ENCODE results near the gene ADAMTS16.
A peak's percentile ranks its signal among the peaks of the same experiment; 100 is the strongest.

ADAMTS16 gene

GRCh38 chr5:5144441-5144840 lies 4.3 kb downstream of the ADAMTS16 start:
- DNase-seq (ENCODE audit: low read depth, low spot score) = no peak

GRCh38 chr5:5145651-5146529 lies 5.8 kb downstream of the ADAMTS16 start:
- DNase-seq (ENCODE audit: low read depth, low spot score) = peak; percentile 48

GRCh38 chr5:5146530-5147160 lies 6.5 kb downstream of the ADAMTS16 start:
- no peak for DNase-seq (ENCODE audit: low read depth, low spot score)

DNA sequence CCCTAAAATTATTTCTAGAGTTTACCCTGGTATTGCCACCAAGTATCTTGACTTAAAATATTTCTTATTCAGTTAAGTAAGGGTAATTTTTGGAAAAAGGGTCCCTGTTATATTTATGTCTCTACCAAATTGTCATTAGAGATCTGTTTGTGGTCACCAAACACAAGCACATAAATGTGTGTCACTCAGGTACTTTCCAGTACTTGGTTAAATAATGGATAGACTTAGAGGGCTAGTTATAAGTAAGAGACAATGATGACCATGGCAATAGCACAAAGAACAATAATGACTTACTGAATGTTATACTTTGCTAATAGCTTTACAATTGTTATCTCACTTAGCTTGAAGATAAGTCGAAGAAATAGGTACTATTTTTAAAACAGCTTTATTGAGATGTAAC lies 9.0 kb downstream of the ADAMTS16 start:
- DNase-seq (ENCODE audit: low read depth, low spot score) = no peak

DNA sequence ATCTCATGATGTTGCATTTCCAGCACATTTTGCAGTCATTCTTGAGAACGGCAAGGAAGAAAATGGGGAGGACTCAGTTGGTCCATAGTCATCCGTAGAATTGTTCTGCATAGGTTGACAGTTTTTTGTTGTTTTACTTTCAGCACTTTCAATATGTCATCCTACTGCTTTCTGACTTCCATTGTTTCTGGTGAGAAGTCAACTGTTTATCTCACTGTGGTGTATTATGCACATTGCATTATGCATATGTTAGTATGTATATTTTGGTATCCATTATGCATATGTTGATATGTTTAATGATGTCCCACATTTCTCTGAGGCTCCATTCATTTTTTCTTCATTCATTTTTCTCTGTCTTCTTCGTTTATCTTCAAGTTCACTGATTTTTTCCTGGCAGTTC lies 10.5 kb downstream of the ADAMTS16 start:
- no peak for DNase-seq (ENCODE audit: low read depth, low spot score)

DNA sequence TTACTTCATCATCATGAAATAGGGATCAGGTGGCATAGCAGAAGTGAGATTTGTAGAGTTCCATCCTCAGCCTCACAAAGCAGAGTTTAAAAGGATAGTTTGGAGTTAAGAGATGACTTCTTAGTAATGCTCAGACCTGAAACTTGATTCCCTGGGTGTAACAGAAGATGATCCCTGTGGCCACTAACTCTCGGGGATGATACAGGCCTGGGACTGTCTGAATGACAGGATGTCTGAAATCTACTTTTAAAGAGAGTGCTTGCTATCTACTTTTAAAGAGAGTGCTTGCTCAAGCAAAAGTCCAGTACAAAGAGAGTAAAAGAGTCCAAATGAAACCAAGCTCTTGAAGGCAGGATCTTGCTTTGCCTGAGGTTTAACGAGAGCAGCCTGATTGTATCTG lies 14.6 kb downstream of the ADAMTS16 start:
- no peak for DNase-seq (ENCODE audit: low read depth, low spot score)

DNA sequence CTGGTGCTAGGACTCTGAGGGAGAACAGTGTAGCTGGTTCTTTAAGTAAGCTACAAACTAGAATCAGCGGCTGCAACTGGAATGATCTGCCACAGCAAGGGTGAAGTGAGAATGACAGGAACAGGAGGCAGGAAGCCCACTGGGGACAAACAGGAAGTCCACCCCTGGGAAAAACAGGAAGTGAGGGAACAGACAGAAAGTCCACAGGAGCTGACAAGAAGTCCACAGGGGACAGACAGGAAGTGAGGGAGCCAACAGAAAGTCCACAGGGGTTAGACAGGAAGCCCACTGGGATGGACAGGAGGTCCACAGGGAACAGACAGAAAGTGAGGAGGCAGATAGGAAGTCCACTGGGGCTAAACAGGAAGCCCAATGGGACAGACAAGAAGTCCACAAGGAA lies 15.5 kb downstream of the ADAMTS16 start:
- no peak for DNase-seq (ENCODE audit: low read depth, low spot score)

GRCh38 chr5:5156471-5157082 lies 16.4 kb downstream of the ADAMTS16 start:
- DNase-seq (ENCODE audit: low read depth, low spot score) = no peak

GRCh38 chr5:5158472-5158895 lies 18.4 kb downstream of the ADAMTS16 start:
- no peak for DNase-seq (ENCODE audit: low read depth, low spot score)

DNA sequence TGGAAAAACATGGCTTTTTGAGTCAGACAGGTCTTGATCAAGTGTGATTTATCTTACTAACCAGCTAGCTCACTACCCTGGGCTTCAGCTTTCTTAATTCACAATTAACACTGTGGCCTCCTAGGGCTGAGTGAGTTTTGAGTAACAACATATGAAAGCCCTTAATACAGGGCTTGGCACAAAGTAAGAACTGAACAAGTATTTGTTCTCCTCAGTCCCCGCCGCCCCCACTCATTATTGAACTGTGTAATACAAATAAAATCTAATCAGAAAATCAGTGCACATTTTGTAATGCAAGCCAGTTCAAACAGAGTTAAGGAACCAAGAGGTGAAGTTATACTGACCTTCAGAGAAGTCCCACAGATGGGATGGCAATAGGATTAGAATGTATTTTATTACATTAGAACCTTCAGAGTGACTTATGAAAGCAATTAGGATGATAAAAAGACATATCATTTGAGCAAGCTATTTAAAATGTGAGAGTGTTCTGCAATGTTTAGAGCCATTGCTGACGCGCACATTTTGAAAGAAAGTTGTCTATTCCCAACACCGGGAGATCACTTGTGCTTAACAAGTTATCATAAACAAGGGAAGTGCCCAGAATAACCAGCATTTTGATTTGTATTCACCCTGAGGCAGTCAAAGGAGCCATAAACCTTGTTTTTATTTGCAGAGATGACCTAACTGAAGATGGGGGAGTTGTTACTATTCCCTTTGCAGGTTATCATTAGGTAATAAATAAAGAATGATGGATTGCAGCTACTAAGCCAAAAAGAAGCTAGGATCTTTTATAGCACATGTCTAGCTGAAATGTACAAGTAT lies 19.4 kb downstream of the ADAMTS16 start:
- DNase-seq (ENCODE audit: low read depth, low spot score) = no peak

DNA sequence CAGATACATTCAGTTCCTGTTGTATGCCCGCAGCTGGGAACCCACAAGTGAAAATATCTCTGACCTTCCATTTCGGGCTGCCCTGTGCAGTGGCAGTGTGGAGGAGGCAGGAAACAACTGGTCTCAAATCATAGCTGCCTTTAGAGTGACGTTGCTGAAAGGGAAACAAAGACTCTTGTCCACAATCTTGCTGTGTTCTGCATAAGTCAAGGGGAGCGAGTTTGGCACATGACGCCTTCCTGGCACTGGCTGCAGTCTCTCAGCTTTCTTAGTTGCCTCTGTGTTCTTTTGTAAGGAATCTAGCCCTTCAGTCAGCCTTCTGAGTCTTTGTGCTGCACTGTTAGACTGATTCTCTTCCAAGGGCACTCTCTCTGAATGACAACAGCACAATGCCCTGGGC lies 24.0 kb downstream of the ADAMTS16 start:
- peak; percentile 84 for DNase-seq (ENCODE audit: low read depth, low spot score)

GRCh38 chr5:5165541-5166002 lies 25.4 kb downstream of the ADAMTS16 start:
- peak; percentile 69 for DNase-seq (ENCODE audit: low read depth, low spot score)

GRCh38 chr5:5169466-5169865 lies 29.3 kb downstream of the ADAMTS16 start:
- no peak for DNase-seq (ENCODE audit: low read depth, low spot score)

DNA sequence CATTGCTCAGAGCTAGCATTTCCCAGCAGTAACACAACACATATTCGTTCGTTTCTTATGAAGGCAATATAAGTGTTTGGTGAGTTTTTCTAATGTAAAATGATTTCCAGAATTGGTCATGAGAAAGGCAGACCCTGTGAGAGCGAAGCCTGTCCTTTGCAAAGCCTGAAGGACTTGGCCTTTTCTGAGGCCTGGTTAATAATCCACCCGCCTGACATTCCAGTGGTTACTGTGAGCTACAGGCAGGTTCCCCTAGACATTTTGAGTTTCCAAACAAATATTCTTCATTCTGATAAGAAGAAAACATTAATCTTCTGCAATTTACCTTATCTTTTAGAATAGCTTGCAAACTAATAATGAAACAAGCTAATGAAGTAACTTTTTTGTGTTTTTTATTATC lies 38.0 kb downstream of the ADAMTS16 start:
- DNase-seq (ENCODE audit: low read depth, low spot score) = peak; percentile 74

DNA sequence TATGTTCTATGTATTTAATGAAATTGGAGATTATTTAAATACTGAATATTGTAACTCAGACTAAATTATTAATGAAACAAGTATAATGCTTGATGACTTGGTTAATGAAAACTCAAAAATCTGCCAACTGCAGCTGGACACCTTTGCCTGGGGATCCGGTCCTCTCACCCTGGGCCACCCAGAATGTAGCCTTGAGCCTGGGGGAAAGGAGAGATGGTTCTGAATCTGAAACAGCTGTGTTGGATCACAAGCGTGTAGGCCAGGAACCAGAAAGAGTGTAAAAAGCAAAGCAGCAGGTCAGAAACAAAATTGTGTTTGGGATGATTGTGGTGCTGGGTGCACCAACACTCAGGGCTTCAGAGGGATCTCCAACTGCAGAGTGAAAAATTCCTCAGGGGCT lies 38.5 kb downstream of the ADAMTS16 start:
- no peak for DNase-seq (ENCODE audit: low read depth, low spot score)

DNA sequence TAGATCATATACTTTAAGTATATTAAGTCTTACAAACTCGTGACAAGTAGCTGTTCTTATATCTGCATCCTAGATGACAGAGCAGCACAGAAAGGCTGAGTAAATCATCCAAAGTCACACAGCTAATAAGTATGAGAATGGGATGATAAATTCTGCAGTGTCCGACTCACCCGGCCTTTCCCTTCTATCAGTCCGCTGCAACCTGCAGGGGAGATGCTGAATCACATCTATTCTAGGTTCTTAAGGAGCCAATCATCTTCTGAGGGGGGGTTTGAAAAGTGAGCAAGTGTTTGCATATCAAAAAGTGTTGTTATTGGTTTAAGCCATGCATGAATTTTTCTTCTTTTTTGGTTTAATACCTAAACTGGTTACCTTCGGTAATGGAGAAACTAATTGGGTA lies 38.9 kb downstream of the ADAMTS16 start:
- no peak for DNase-seq (ENCODE audit: low read depth, low spot score)

- DNase-seq (ENCODE audit: low read depth, low spot score) = peak; percentile 21
Observed at GRCh38 chr5:5179597-5179996, 39.5 kb downstream of the ADAMTS16 start.

GRCh38 chr5:5181650-5182324 lies 41.7 kb downstream of the ADAMTS16 start:
- DNase-seq (ENCODE audit: low read depth, low spot score) = peak; percentile 44

- DNase-seq (ENCODE audit: low read depth, low spot score) = peak; percentile 55
Observed at GRCh38 chr5:5182508-5183188, 42.5 kb downstream of the ADAMTS16 start.

GRCh38 chr5:5183189-5183699 lies 43.1 kb downstream of the ADAMTS16 start:
- DNase-seq (ENCODE audit: low read depth, low spot score) = peak; percentile 53

Data from astrocyte of the hippocampus (primary cell).